Nephron progenitor cell (in vitro differentiated cells): ENCODE data around the gene SNX30.

Experiments used
- DNase-seq: peaks from one replicate; pipeline ENCODE4 v3.0.0; 2021
- H3K27ac Mint-ChIP-seq: 2 replicates; pipeline ENCODE4 v1.8.0; 2021; ENCODE audit warnings: mild to moderate bottlenecking, moderate library complexity, mixed read lengths
- H3K27me3 Mint-ChIP-seq: 2 replicates; pipeline ENCODE4 v1.8.0; 2021; ENCODE audit warnings: mild to moderate bottlenecking, low read depth, mixed read lengths; ENCODE audit not compliant: poor library complexity
- H3K36me3 Mint-ChIP-seq: 2 replicates; pipeline ENCODE4 v1.8.0; 2021; ENCODE audit warnings: low read depth, mixed read lengths
- H3K4me1 Mint-ChIP-seq: 2 replicates; pipeline ENCODE4 v1.8.0; 2021; ENCODE audit warnings: mixed read lengths
- H3K4me3 Mint-ChIP-seq: 2 replicates; pipeline ENCODE4 v1.8.0; 2021; ENCODE audit warnings: mild to moderate bottlenecking, moderate library complexity, mixed read lengths
- H3K9me3 Mint-ChIP-seq: 2 replicates; pipeline ENCODE4 v1.8.0; 2021; ENCODE audit warnings: mild to moderate bottlenecking, moderate library complexity, mixed read lengths
- TF ChIP-seq, protein P1 (sequence below): fragments of 200-600 bp; sonication (generic); IDR thresholded peaks from 2 replicates; pipeline ENCODE4 v1.5.0; 2021; ENCODE audit warnings: antibody characterized with exemption

Gene SNX30

DNA sequence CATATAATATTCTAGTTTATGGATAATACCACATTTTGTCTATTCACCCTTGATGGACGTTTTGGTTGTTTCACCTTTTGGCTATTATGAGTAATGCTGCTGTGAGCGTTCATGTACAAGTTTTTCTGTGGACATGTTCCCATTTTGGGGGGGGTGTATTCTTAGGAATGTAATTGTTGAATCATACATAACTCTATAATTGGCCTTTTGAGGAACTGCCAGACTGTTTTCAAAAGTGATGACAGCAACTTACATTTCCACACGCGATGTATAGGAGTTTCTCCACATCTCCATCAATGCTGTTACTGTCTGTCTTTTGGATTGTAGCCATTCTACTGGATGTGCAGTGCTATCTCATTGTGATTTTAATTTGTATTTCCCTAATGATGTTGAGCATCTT lies 70.3 kb downstream of the SNX30 start:
- H3K36me3 Mint-ChIP-seq = peaks cover 16% of the 10 kb centered on the region
- TF ChIP-seq, protein P1, sequence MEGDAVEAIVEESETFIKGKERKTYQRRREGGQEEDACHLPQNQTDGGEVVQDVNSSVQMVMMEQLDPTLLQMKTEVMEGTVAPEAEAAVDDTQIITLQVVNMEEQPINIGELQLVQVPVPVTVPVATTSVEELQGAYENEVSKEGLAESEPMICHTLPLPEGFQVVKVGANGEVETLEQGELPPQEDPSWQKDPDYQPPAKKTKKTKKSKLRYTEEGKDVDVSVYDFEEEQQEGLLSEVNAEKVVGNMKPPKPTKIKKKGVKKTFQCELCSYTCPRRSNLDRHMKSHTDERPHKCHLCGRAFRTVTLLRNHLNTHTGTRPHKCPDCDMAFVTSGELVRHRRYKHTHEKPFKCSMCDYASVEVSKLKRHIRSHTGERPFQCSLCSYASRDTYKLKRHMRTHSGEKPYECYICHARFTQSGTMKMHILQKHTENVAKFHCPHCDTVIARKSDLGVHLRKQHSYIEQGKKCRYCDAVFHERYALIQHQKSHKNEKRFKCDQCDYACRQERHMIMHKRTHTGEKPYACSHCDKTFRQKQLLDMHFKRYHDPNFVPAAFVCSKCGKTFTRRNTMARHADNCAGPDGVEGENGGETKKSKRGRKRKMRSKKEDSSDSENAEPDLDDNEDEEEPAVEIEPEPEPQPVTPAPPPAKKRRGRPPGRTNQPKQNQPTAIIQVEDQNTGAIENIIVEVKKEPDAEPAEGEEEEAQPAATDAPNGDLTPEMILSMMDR = no peak
- peaks cover 4% of the 10 kb centered on the region for H3K4me1 Mint-ChIP-seq
- DNase-seq = no peak
- no peak overlapping the region for H3K4me3 Mint-ChIP-seq
- no peaks in the 10 kb centered on the region for H3K9me3 Mint-ChIP-seq
- H3K27me3 Mint-ChIP-seq = no peaks in the 10 kb centered on the region
- no peak overlapping the region for H3K27ac Mint-ChIP-seq

DNA sequence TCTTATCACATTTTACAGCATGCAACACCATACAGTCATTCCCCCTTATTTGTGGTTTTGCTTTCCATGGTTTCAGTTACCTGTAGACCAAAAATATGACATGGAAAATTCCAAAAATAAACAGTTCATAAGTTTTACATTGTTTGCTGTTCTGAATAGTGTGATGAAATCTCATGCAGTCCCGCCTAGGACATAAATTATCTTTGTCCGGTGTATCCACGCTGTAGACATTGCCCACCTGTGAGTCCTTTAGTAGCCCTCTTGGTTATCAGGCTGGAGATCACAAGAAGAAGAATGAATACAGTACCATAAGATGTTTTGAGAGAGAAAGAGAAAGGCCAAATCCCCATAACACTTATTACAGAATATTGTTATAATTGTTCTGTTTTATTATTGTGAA lies 72.1 kb downstream of the SNX30 start:
- TF ChIP-seq, protein P1 = no peak
- Mint-ChIP-seq H3K4me3 (no peak overlapping the region), H3K9me3 (no peaks in the 10 kb centered on the region), H3K4me1 (peaks cover 4% of the 10 kb centered on the region), H3K27ac (no peak overlapping the region), H3K36me3 (peaks cover 16% of the 10 kb centered on the region), H3K27me3 (no peaks in the 10 kb centered on the region)
- DNase-seq = no peak

DNA sequence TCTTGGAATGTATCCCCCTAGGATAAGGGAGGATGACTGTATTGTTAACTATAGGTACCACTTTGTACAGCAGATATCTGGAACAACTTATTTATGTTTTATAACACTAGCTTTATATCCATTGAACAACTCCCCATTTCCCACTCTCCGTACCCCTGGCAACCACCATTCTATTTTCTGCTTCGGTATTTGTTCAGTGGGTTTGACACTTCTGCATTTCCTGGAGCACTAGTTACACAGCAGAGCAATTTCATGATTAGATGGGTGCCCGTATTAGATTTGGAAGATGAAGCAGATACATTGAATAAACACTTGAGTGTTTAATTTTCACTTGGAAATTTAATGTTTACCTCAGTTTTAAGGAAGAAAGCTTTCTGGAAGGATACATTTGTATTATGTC lies 72.7 kb downstream of the SNX30 start:
- Mint-ChIP-seq H3K4me3 (no peak overlapping the region), H3K27me3 (no peaks in the 10 kb centered on the region), H3K4me1 (peaks cover 4% of the 10 kb centered on the region), H3K27ac (no peak overlapping the region), H3K36me3 (peaks cover 16% of the 10 kb centered on the region), H3K9me3 (no peaks in the 10 kb centered on the region)
- TF ChIP-seq, protein P1 = no peak
- no peak for DNase-seq

DNA sequence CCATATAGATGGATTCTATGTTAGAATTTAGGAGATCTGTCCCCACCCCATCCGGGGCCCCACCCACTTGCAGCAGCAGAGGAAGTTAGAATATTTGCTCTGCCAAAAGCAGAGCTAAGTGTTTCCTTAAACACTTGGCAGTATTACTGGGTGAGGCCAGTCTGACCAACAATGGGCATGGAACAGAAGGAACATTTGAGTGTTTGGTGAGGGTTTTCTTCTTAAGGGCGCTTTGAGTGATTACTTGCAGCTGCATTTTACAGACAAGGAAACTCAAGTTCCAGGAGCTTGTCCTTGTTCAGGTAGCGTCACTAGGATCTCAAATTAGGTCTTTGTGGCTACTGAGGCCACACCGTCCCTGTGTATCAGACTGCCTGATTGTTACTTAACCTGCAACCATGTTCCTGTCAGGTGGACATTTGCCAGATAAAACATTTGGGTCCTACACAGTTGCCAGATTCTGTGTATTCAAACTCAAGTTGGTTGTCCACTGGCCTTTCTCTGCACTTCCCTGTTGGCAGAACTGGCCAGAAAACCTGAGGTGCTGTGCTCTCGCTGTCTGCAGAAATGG lies 80.8 kb downstream of the SNX30 start:
- H3K36me3 Mint-ChIP-seq = peaks cover 23% of the 10 kb centered on the region
- H3K4me1 Mint-ChIP-seq = peaks cover 8% of the 10 kb centered on the region
- TF ChIP-seq, protein P1 = no peak
- no peaks in the 10 kb centered on the region for H3K27me3 Mint-ChIP-seq
- H3K4me3 Mint-ChIP-seq = no peak overlapping the region
- no peak overlapping the region for H3K27ac Mint-ChIP-seq
- no peaks in the 10 kb centered on the region for H3K9me3 Mint-ChIP-seq
- no peak for DNase-seq

DNA sequence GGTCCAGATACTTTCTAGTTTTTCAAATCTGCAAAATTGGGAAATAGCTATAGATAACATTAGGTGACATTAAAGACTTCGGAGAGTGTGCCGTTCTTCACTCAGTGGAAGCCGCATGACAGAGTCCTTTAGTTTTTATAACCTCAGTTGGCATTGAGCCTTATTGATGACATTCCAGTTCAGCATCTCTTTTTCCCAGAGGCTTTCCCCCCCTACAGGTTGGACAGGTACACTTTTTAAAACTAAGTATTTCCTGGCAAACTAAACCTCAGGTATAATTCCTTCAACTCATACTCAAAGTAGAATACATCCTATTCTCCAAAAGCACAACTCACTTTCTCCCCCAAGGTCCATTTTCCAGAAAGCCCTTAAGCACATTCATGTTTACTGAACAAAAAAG lies 81.4 kb downstream of the SNX30 start:
- Mint-ChIP-seq H3K27ac (no peak overlapping the region), H3K36me3 (peaks cover 29% of the 10 kb centered on the region), H3K9me3 (no peaks in the 10 kb centered on the region), H3K4me3 (no peak overlapping the region), H3K27me3 (no peaks in the 10 kb centered on the region), H3K4me1 (peaks cover 13% of the 10 kb centered on the region)
- no peak for DNase-seq
- TF ChIP-seq, protein P1 = no peak

DNA sequence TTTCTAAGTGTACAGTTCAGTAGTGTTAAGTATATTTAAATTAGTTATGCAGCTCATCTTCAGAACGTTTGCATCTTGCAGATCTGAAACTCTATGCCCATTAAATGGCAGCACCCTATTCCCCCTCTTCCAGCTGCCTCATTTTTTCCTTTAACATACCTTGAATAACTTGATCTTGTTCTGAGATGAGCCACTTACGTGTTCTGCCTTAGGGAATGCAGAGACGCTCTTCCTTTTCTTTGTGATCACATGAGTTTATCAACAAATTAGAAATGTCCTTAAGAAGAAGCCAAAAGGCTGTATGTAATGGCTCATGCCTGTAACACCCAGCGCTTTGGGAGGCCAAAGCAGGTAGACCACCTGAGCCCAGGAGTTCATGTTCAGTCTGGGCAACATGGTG lies 82.5 kb downstream of the SNX30 start:
- peaks cover 1% of the 10 kb centered on the region for H3K9me3 Mint-ChIP-seq
- no peak overlapping the region for H3K27ac Mint-ChIP-seq
- TF ChIP-seq, protein P1 = no peak
- no peak overlapping the region for H3K4me3 Mint-ChIP-seq
- H3K36me3 Mint-ChIP-seq = peaks cover 37% of the 10 kb centered on the region
- DNase-seq = no peak
- no peaks in the 10 kb centered on the region for H3K27me3 Mint-ChIP-seq
- H3K4me1 Mint-ChIP-seq = peaks cover 14% of the 10 kb centered on the region
